Brain microvascular endothelial cell (primary cell): ENCODE measurements around the gene AFP.

Experiments
- DNase-seq: peaks from one replicate; pipeline ENCODE4 v3.0.0-alpha.2; 2020
- H3K27ac ChIP-seq: fragments of 250-450 bp; sonication (Bioruptor Pico); 2 replicates; pipeline ENCODE4 v1.5.1; 2020; ENCODE audit warnings: mild to moderate bottlenecking, moderate library complexity
- H3K27me3 ChIP-seq: fragments of 250-450 bp; sonication (Bioruptor Pico); replicated peaks from 2 replicates; pipeline ENCODE4 v1.5.1; 2020; ENCODE audit warnings: mild to moderate bottlenecking
- H3K36me3 ChIP-seq: fragments of 250-450 bp; sonication (Bioruptor Pico); replicated peaks from 2 replicates; pipeline ENCODE4 v1.5.1; 2020; ENCODE audit warnings: mild to moderate bottlenecking
- H3K4me3 ChIP-seq: 2 replicates; pipeline ENCODE4 v1.5.1; 2011; ENCODE audit warnings: low read depth, mild to moderate bottlenecking, control low read depth, low read length, moderate library complexity
- in situ Hi-C: cut with HindIII; loops from 2 replicates; pipeline ENCODE4 v1.10.0; 2017; ENCODE audit warnings: low sequenced_read_pairs, low pct_ligation_motif_present
- TF ChIP-seq, protein P1 (sequence below): IDR thresholded peaks from 2 replicates; pipeline ENCODE4 v1.5.1; 2011; ENCODE audit warnings: low read depth, mild to moderate bottlenecking, moderate library complexity, low read length, control low read depth, inconsistent platforms; ENCODE audit errors: missing control alignments

Gene AFP

DNA sequence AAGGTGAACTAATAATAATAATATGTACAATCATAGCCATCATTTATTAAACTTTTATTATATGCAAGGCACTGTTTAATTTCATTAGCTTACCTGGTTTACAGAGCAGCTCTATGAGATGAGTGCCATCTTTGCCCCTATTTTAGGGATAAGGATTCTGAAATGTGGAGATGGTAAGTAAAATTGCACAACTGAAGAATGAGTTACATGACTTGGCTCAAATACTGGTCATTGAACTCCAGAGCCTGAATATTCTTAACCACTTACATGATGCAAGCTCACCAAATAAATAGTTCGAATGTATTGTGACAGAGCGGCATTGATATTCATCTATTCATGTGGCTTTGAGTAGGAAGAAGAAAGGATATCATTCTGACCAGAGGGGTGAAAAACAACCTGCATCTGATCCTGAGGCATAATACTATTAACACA is 20.2 kb upstream of the AFP start:
- no peaks in the 10 kb centered on the region for H3K27me3 ChIP-seq
- TF ChIP-seq, protein P1, sequence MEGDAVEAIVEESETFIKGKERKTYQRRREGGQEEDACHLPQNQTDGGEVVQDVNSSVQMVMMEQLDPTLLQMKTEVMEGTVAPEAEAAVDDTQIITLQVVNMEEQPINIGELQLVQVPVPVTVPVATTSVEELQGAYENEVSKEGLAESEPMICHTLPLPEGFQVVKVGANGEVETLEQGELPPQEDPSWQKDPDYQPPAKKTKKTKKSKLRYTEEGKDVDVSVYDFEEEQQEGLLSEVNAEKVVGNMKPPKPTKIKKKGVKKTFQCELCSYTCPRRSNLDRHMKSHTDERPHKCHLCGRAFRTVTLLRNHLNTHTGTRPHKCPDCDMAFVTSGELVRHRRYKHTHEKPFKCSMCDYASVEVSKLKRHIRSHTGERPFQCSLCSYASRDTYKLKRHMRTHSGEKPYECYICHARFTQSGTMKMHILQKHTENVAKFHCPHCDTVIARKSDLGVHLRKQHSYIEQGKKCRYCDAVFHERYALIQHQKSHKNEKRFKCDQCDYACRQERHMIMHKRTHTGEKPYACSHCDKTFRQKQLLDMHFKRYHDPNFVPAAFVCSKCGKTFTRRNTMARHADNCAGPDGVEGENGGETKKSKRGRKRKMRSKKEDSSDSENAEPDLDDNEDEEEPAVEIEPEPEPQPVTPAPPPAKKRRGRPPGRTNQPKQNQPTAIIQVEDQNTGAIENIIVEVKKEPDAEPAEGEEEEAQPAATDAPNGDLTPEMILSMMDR = no peak
- no peak for DNase-seq
- no peak overlapping the region for H3K4me3 ChIP-seq
- no peak overlapping the region for H3K27ac ChIP-seq
- in situ Hi-C loops = no loop called here
- H3K36me3 ChIP-seq = no peaks in the 10 kb centered on the region

DNA sequence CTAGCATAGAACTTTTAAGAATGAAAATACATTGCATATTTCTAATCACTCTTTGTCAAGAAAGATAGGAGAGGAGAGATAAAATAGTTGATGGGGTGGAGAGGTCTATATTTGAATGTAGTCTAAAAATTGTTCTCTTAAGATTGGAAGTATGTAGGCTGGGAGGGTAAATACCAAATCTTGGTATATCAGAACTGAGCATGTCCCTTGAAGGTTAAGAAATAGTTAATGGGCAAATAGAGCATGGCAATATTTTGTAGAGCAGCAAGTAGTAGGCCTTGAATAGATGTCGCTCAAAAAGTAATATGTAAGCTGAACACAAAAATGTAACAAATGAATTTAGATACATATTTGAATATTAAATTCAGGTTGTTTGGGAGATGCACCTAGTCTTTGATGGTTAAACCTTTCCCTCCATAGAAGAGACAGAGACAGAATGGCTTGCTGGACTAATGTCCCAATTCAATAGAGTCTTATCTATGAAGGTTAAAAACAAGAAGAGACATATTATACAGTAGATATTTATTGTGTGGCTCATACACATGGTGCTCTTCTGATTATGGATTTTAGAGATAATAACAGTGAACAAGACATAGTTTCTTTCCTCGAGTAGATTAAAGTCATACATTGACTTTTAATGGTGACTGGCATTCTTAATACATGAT is 19.5 kb upstream of the AFP start:
- no peaks in the 10 kb centered on the region for H3K27me3 ChIP-seq
- TF ChIP-seq, protein P1 = no peak
- no peak overlapping the region for H3K4me3 ChIP-seq
- in situ Hi-C loops = no loop called here
- H3K36me3 ChIP-seq = no peaks in the 10 kb centered on the region
- DNase-seq = no peak
- H3K27ac ChIP-seq = no peak overlapping the region

DNA sequence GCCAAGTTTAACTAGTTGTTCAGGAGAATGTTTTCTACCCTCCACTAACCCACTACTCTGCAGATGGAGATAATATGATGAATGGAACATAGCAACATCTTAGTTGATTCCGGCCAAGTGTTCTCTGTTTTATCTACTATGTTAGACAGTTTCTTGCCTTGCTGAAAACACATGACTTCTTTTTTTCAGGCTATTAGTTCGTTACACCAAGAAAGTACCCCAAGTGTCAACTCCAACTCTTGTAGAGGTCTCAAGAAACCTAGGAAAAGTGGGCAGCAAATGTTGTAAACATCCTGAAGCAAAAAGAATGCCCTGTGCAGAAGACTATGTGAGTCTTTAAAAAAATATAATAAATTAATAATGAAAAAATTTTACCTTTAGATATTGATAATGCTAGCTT is 18.7 kb upstream of the AFP start:
- Histone ChIP-seq H3K27ac (no peak overlapping the region), H3K4me3 (no peak overlapping the region), H3K27me3 (no peaks in the 10 kb centered on the region), H3K36me3 (no peaks in the 10 kb centered on the region)
- DNase-seq = no peak
- TF ChIP-seq, protein P1 = no peak
- in situ Hi-C loops = no loop called here

DNA sequence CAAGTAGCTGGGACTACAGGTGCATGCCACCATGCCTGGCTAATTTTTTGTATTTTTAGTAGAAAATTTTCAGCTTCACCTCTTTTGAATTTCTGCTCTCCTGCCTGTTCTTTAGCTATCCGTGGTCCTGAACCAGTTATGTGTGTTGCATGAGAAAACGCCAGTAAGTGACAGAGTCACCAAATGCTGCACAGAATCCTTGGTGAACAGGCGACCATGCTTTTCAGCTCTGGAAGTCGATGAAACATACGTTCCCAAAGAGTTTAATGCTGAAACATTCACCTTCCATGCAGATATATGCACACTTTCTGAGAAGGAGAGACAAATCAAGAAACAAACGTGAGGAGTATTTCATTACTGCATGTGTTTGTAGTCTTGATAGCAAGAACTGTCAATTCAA is 18.0 kb upstream of the AFP start:
- Histone ChIP-seq H3K27me3 (no peaks in the 10 kb centered on the region), H3K27ac (no peak overlapping the region), H3K36me3 (no peaks in the 10 kb centered on the region), H3K4me3 (no peak overlapping the region)
- TF ChIP-seq, protein P1 = no peak
- DNase-seq = peak; percentile 13
- in situ Hi-C loops = no loop called here

DNA sequence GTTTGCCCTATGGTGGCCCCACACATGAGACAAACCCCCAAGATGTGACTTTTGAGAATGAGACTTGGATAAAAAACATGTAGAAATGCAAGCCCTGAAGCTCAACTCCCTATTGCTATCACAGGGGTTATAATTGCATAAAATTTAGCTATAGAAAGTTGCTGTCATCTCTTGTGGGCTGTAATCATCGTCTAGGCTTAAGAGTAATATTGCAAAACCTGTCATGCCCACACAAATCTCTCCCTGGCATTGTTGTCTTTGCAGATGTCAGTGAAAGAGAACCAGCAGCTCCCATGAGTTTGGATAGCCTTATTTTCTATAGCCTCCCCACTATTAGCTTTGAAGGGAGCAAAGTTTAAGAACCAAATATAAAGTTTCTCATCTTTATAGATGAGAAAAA is 17.3 kb upstream of the AFP start:
- in situ Hi-C loops = no loop called here
- no peaks in the 10 kb centered on the region for H3K27me3 ChIP-seq
- TF ChIP-seq, protein P1 = no peak
- no peak overlapping the region for H3K27ac ChIP-seq
- no peak overlapping the region for H3K4me3 ChIP-seq
- no peaks in the 10 kb centered on the region for H3K36me3 ChIP-seq
- no peak for DNase-seq
